NB4 (cell line): ENCODE results near the gene YIPF1.

Experiments used
- MYC ChIP-seq: IDR thresholded peaks from 2 replicates; pipeline ENCODE4 v1.6.1; 2011; ENCODE audit warnings: low read depth, low read length
- POLR2A ChIP-seq: IDR thresholded peaks from 2 replicates; pipeline ENCODE4 v1.6.1; 2011; ENCODE audit warnings: mild to moderate bottlenecking; ENCODE audit not compliant: insufficient read length; ENCODE audit errors: extremely low read depth
- TF ChIP-seq, protein P1 (sequence below): IDR thresholded peaks from one replicate; pipeline ENCODE4 v1.5.1; 2012; ENCODE audit warnings: low read depth, low read length

DNA sequence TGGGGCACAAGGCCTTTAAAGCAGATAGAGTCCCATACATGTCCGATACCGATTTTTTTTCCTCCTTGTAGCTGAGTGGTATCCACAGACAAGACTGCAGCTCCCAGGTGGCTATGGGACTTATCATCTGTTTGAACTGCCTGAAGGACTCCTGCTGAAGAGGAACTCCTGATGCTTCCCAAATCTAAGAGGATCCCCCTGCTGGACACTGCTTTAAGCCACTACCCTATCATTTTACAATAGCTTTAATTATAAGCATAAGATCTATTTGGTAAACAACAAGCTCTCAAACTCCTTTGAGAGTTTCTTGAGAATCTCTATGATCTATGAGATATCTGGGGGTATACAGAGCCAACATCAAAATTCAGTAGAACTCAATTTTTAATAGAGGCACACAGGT lies 63.2 kb downstream of the YIPF1 start:
- TF ChIP-seq, protein P1, sequence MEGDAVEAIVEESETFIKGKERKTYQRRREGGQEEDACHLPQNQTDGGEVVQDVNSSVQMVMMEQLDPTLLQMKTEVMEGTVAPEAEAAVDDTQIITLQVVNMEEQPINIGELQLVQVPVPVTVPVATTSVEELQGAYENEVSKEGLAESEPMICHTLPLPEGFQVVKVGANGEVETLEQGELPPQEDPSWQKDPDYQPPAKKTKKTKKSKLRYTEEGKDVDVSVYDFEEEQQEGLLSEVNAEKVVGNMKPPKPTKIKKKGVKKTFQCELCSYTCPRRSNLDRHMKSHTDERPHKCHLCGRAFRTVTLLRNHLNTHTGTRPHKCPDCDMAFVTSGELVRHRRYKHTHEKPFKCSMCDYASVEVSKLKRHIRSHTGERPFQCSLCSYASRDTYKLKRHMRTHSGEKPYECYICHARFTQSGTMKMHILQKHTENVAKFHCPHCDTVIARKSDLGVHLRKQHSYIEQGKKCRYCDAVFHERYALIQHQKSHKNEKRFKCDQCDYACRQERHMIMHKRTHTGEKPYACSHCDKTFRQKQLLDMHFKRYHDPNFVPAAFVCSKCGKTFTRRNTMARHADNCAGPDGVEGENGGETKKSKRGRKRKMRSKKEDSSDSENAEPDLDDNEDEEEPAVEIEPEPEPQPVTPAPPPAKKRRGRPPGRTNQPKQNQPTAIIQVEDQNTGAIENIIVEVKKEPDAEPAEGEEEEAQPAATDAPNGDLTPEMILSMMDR, result peak; percentile 11
- TF ChIP-seq POLR2A (no peak), MYC (no peak)
